Heart left ventricle (tissue), 16 donors: ENCODE results near the gene RAD51. TPM values are rescaled to one million over a fixed set of nuclear protein-coding genes. Genes with fewer than 3 reads are reported as not detected.

Experiments used
- ATAC-seq, 4 donors: fragments of 200-7000 bp; cut with Tn5 transposase; one replicate each; pipeline ENCODE4 v1.9.1; 2020 to 2022; ENCODE audit warnings: moderate library complexity in 4 of 4, mild to moderate bottlenecking in 3 of 4, moderate number of reproducible peaks in 1 of 4
- DNase-seq, 5 donors: peaks; one replicate each; pipeline ENCODE4 v3.0.0-alpha.2; 2020
- H3K27ac ChIP-seq, 12 donors: fragments of 200-600 bp; sonication (generic) in 4 of 12; one replicate each; pipeline versions ENCODE4 v1.5.0 to v1.8.0; 2016 to 2022; ENCODE audit warnings: mild to moderate bottlenecking in 2 of 12
- H3K27me3 ChIP-seq, 9 donors: fragments of 200-600 bp; sonication (generic) in 2 of 9; one replicate each; pipeline versions ENCODE4 v1.5.1 to v1.8.0; 2016 to 2022; ENCODE audit warnings: mild to moderate bottlenecking in 3 of 9
- H3K36me3 ChIP-seq, 9 donors: fragments of 200-600 bp; sonication (generic) in 2 of 9; one replicate each; pipeline versions ENCODE4 v1.5.0 to v1.8.0; 2018 to 2022; ENCODE audit warnings: mild to moderate bottlenecking in 2 of 9
- H3K4me1 ChIP-seq, 12 donors: fragments of 200-600 bp; sonication (generic) in 4 of 12; one replicate each; pipeline versions ENCODE4 v1.5.0 to v1.8.0; 2016 to 2022; ENCODE audit warnings: mild to moderate bottlenecking in 3 of 12
- H3K4me3 ChIP-seq, 12 donors: fragments of 200-600 bp; sonication (generic) in 4 of 12; one replicate each; pipeline versions ENCODE4 v1.5.0 to v1.8.0; 2017 to 2022; ENCODE audit warnings: mild to moderate bottlenecking in 9 of 12, moderate library complexity in 4 of 12
- H3K9me3 ChIP-seq, 12 donors: fragments of 200-600 bp; sonication (generic) in 4 of 12; one replicate each; pipeline versions ENCODE4 v1.5.0 to v1.8.0; 2016 to 2022; ENCODE audit warnings: mild to moderate bottlenecking in 1 of 12
- POLR2A ChIP-seq, 2 donors: fragments of 450-650 bp; IDR thresholded peaks; one replicate each; pipeline ENCODE4 v1.6.1; 2017; ENCODE audit warnings: antibody characterized with exemption in 2 of 2, mild to moderate bottlenecking in 2 of 2, moderate library complexity in 2 of 2
- WGBS, 4 donors: extraction: QIAGEN DNeasy Blood & Tissue Kit in 2 of 4; methylation state at CpG; one replicate each; pipeline versions ENCODE4 v1.1.5 to v1.1.7; 2013 to 2018; 5-methylcytosine and 5-hydroxymethylcytosine counted together
- intact Hi-C, 10 donors: fragments of 100-400 bp; cut with DNase I; formaldehyde crosslinking; loops; one replicate each; pipeline versions ENCODE4 v1.11.1 to v1.14.2; 2022
- polyA plus RNA-seq, 2 donors: library from polyadenylated mRNA; stranded (reverse); fragments of 200-250 nt; gene quantifications; one replicate each; pipeline ENCODE4 v1.2.3, GENCODE V29; 2013
- total RNA-seq, 9 donors: library from RNA; depleted of rRNA in 2 of 9; stranded (reverse); fragments of >200 nt in 2 of 9; fragmentation: NEBNext Ultra II Directional in 3 of 9; extraction: Animal tissue kit (Norgen Biotek cat#: 25700) in 3 of 9; gene quantifications; one replicate each; pipeline versions ENCODE4 v1.1.0 to v1.2.4, GENCODE V29; 2016 to 2023
- TF ChIP-seq, protein P1 (sequence below), 12 donors: fragments of 200-600 bp; sonication (generic) in 4 of 12; IDR thresholded peaks; one replicate each; pipeline versions ENCODE4 v1.5.0 to v1.8.0; 2018 to 2022; ENCODE audit warnings: antibody characterized with exemption in 12 of 12, mild to moderate bottlenecking in 5 of 12
- donor health status: ischemic (EF 13 %, LVEDD 7.1; RV severe dilation, severe dysfunction).
- donor health status: healthy with polysubstance abuse.
- donor health status: DM: no; HTN: yes; CAD: no.
- donor health status: DM: no; HTN: no; CAD: no.
- donor health status: ischemic (EF 25% LVEDD 6.9; RV normal size, moderate dysfunction).
- donor health status: ischemic (EF 25% LVEDD 5.7; RV mildly dilated, moderate dysfunction).
- donor health status: healthy.
- donor health status: DM: yes; HTN: yes; CAD: no.
- donor health status: ischemic (EF 35%, LVEDD 5.7; RV mildly dilated, moderate dysfunction).
- donor health status: nonischemic (EF 11% LVEDD 7.7; RV severe dilation, severe dysfunction).
- donor health status: DM: yes; HTN: yes; CAD: no.
- donor health status: PGD.
- donor health status: ischemic (EF 29% LVEDD 5.4; RV normal size, mild dysfunction).
- donor health status: nonischemic (EF 23%, LVEDD 6.1; RV moderate dilation, normal function).

RAD51 gene
- total and polyA plus RNA-seq, 11 donors: 0.15 to 3.9 (median 0.56) TPM; not detected in 2

- intact Hi-C loops: no loop called here
- ATAC-seq: no peak
- H3K27me3 ChIP-seq: no peaks in the 10 kb centered on the region
- no peak for TF ChIP-seq POLR2A (IDR thresholded peaks at IDR 0.05)
- TF ChIP-seq, protein P1, sequence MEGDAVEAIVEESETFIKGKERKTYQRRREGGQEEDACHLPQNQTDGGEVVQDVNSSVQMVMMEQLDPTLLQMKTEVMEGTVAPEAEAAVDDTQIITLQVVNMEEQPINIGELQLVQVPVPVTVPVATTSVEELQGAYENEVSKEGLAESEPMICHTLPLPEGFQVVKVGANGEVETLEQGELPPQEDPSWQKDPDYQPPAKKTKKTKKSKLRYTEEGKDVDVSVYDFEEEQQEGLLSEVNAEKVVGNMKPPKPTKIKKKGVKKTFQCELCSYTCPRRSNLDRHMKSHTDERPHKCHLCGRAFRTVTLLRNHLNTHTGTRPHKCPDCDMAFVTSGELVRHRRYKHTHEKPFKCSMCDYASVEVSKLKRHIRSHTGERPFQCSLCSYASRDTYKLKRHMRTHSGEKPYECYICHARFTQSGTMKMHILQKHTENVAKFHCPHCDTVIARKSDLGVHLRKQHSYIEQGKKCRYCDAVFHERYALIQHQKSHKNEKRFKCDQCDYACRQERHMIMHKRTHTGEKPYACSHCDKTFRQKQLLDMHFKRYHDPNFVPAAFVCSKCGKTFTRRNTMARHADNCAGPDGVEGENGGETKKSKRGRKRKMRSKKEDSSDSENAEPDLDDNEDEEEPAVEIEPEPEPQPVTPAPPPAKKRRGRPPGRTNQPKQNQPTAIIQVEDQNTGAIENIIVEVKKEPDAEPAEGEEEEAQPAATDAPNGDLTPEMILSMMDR (IDR thresholded peaks at IDR 0.05): no peak
- H3K4me3 ChIP-seq: no peak overlapping the region
- no peaks in the 10 kb centered on the region for H3K9me3 ChIP-seq
- no peaks in the 10 kb centered on the region for H3K36me3 ChIP-seq
- no peak overlapping the region for H3K27ac ChIP-seq
- no peak for DNase-seq
- no peaks in the 10 kb centered on the region for H3K4me1 ChIP-seq
- 91 to 94% (median 94%) methylated on average over 7 of the region's 7 CpGs for WGBS, 4 donors
Measured at GRCh38 chr15:40702077-40702476, 7.1 kb downstream of the RAD51 start.

DNA sequence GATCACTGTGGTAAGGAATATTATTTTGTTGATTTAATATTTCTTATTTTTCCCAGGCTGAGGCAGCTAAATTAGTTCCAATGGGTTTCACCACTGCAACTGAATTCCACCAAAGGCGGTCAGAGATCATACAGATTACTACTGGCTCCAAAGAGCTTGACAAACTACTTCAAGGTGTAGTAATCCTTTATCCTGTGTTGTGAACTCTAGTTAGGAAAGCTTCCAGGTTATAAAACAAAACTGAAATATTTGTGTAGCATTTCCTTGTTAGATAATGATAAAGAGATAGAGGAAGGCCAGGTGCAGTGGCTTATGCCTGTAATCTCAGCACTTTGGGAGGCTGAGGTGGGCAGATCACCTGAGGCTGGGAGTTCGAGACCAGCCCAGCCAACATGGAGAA, 11.1 kb downstream of the RAD51 start:
- WGBS, 4 donors: 96 to 100% (median 97%) methylated on average over 2 of the region's 2 CpGs
- intact Hi-C loops: no loop called here
- ATAC-seq: no peak

DNA sequence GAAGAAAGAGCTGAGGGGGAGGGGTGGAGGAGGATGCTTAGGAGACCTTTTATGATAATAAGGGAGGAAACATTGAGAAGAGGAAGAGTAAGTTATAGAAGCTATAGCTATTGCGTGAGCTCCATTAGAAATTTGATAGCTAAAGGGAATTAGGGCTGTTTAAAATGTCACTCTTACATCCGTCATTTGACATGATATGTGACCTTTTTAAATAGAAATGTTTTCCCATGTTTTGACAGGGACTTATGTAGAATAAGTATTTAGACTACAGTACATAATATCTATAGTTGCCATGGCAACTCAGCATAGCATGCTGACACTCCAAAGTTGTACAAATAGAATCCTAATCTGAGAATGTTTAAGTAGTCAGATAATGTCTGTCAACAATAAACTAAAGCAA, 19.2 kb downstream of the RAD51 start:
- Histone ChIP-seq H3K27me3 (no peaks in the 10 kb centered on the region), H3K9me3 (no peaks in the 10 kb centered on the region), H3K36me3 (peaks cover 0 to 12% (median 0%) of the 10 kb centered on the region in 9 donors), H3K4me3 (no peak overlapping the region), H3K27ac (no peak overlapping the region), H3K4me1 (no peaks in the 10 kb centered on the region)
- 47 to 77% (median 55%) methylated on average over 2 of the region's 2 CpGs for WGBS, 4 donors
- DNase-seq: no peak
- no peak for ATAC-seq
- TF ChIP-seq, protein P1 (IDR thresholded peaks at IDR 0.05): no peak
- no peak for TF ChIP-seq POLR2A (IDR thresholded peaks at IDR 0.05)
- intact Hi-C loops: no loop called here

More for the DNA sequence above, 11.1 kb downstream of the RAD51 start:
- no peak overlapping the region for H3K27ac ChIP-seq
- peaks cover 0 to 8% (median 0%) of the 10 kb centered on the region in 9 donors for H3K36me3 ChIP-seq
- H3K9me3 ChIP-seq: no peaks in the 10 kb centered on the region
- TF ChIP-seq, protein P1 (IDR thresholded peaks at IDR 0.05): no peak
- TF ChIP-seq POLR2A (IDR thresholded peaks at IDR 0.05): no peak
- DNase-seq: no peak
- H3K27me3 ChIP-seq: no peaks in the 10 kb centered on the region
- H3K4me1 ChIP-seq: no peaks in the 10 kb centered on the region
- H3K4me3 ChIP-seq: no peak overlapping the region

DNA sequence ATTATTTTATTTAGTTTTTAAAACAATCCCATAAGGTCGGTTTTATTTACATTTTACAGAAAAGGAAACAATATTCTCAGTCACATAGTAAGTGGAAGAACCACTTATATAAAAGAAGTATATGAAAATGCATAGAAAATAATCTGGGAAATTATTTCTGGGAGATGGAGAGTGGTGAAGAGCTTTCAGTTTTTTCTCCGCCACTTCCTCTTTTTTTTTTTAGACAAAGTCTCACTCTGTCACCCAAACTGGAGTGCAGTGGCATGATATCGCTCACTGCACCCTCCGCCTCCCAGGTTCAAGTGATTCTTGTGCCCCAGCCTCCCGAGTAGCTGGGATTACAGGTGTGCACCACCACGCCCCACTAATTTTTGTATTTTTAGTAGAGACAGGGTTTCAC, 21.2 kb downstream of the RAD51 start:
- DNase-seq: no peak
- Histone ChIP-seq H3K4me1 (no peaks in the 10 kb centered on the region), H3K36me3 (peaks cover 0 to 12% (median 0%) of the 10 kb centered on the region in 9 donors), H3K27ac (no peak overlapping the region), H3K4me3 (no peak overlapping the region), H3K9me3 (no peaks in the 10 kb centered on the region), H3K27me3 (no peaks in the 10 kb centered on the region)
- TF ChIP-seq, protein P1 (IDR thresholded peaks at IDR 0.05): no peak
- TF ChIP-seq POLR2A (IDR thresholded peaks at IDR 0.05): no peak
- intact Hi-C loops: no loop called here
- ATAC-seq: no peak
- 91 to 97% (median 96%) methylated on average over 6 of the region's 6 CpGs for WGBS, 4 donors
